ENCODE measurements around the gene LLPH.

LLPH gene

DNA sequence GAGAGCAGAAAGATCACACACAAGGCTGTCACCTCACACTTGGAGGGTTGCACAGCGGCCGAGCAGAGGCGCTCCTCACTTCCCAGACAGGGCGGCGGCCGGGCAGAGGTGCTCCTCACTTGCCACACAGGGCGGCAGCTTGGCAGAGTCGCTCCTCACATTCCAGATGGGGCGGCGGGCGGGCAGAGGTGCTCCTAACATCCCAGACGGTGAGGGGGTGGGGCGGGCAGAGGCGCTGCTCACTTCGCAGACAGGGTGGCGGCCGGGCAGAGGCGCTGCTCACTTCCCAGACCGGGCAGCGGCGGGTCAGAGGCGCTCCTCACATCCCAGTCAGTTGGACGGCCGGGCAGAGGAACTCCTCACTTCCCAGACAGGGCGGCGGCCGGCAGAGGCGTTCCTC, 30.2 kb upstream of the LLPH start:
- no peak for TF ChIP-seq JUND (IDR thresholded peaks at IDR 0.05; ENCODE audit: low read depth)
- no peak for DNase-seq (ENCODE audit: low read depth in 1 of 2, low spot score in 1 of 2)
- in situ Hi-C loops (cut with HindIII; ENCODE audit: low pct_unique_long_range_greater_than_20kb, low sequenced_read_pairs) = no loop called here

DNA sequence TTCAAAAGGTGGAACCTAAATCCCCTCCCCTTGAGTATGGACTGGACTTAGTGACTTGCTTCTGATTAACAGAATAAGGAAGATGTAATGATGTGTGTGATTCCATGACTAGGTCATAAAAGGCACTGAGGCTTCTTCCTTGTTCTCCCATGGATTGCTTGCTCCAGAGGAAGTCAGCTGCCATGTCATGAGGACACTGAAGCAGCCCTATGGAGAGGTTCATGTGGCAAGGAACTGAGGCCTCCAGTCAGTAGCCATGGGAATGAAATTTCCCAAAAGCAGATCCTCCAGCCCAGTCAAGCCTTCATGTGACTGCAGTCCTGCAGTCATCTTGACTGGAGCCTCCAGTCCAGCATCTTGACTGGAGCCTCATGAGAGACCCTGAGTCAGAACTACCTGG, 28.6 kb upstream of the LLPH start:
- in situ Hi-C loops (cut with HindIII; ENCODE audit: low pct_unique_long_range_greater_than_20kb, low sequenced_read_pairs) = no loop called here
- no peak for DNase-seq (ENCODE audit: low read depth in 1 of 2, low spot score in 1 of 2)
- TF ChIP-seq JUND (IDR thresholded peaks at IDR 0.05; ENCODE audit: low read depth) = no peak

DNA sequence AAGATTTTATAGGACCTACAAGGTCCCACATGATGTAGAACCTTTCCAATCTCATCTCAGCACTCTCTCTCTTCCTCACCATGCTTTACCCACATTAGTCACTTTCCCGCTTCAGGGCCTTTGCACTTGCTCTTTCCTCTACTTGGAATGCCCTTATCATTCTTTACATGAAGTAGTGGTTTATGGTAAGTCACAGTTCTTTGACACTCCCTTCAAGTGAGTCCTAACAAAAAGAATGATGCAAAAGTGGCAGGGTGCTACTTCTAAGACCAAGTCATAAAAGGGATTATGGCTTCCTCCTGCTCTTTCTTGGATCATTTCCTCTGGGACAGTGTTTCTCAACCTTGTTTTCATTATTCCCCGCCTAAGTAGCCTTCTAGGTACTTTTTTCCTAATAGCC, 26.1 kb upstream of the LLPH start:
- DNase-seq (ENCODE audit: low read depth in 1 of 2, low spot score in 1 of 2) = no peak
- no peak for TF ChIP-seq JUND (IDR thresholded peaks at IDR 0.05; ENCODE audit: low read depth)
- in situ Hi-C loops (cut with HindIII; ENCODE audit: low pct_unique_long_range_greater_than_20kb, low sequenced_read_pairs) = no loop called here

- no peak for DNase-seq (ENCODE audit: low read depth in 1 of 2, low spot score in 1 of 2)
Observed at GRCh38 chr12:66154776-66155175, 24.2 kb upstream of the LLPH start.

DNA sequence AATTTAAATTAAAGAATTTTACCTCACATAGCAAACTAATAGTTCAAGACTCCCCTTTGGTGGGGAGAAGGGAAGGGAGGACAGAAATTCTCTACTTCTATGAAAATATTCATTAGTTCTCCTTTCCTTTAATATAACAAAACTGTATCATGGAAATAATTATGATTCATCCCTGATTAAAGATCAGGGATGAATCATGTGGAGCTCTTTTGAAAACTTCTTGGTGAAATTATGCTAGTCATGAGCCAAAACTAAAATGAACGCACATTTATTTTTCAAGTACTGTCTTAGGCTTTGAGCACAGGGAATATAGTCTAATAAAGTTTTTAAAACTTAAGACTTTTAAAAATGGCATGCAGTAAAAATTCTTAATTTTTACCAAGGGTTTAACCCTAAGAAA, 22.2 kb upstream of the LLPH start:
- in situ Hi-C loops (cut with HindIII; ENCODE audit: low pct_unique_long_range_greater_than_20kb, low sequenced_read_pairs) = no loop called here
- TF ChIP-seq JUND (IDR thresholded peaks at IDR 0.05; ENCODE audit: low read depth) = no peak
- no peak for DNase-seq (ENCODE audit: low read depth in 1 of 2, low spot score in 1 of 2)

More at GRCh38 chr12:66154776-66155175, 24.2 kb upstream of the LLPH start:
- TF ChIP-seq JUND (IDR thresholded peaks at IDR 0.05; ENCODE audit: low read depth) = no peak
- in situ Hi-C loops (cut with HindIII; ENCODE audit: low pct_unique_long_range_greater_than_20kb, low sequenced_read_pairs) = no loop called here

GRCh38 chr12:66149702-66150398, 19.3 kb upstream of the LLPH start:
- peak in 1 of 2 experiments; percentile 55 for DNase-seq (ENCODE audit: low read depth in 1 of 2, low spot score in 1 of 2)
- TF ChIP-seq JUND (IDR thresholded peaks at IDR 0.05; ENCODE audit: low read depth) = no peak
- in situ Hi-C loops (cut with HindIII; ENCODE audit: low pct_unique_long_range_greater_than_20kb, low sequenced_read_pairs) = no loop called here

DNA sequence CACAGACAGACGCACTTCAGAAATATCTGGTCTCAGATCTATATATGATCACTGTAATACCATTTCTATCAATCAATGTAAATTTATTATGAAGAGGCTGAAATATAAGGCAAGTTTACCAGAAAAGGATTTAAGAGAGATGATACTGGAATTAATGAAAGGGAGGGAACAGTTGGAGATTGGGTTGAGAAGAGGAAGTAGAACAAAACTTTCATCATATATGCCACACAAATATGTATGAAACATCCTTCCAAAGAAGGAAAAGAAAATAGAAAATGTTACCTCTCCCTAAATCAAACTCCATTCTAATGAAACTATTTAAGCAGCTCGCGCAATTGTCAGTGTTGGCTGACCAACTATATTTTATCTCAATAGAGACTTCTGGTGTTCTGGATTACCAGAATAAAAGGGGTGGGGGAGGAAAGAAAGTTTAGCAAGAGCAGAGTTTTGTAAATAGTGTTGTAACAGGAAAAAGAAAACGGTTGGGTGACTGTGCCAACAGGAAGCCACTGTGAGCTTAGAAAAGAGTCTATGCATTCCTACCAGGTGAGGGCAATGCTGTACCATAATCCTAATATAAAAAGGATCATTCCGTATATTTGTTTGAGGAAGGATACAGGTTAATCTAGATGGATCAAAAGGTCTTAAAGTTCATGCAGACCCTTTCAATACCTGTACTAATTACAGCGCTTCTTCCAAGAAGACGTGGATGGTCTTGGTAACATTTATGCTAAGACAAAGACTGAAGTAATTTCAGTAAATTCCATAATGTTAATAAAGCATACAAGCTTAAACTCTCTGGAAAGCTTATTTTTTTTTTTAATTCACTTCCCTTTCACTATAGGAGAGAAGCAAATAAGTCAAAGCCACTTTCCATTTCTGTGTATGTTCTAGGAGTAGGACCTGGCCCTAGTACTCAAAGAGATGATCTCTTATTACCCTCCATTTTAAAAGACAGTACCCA, 14.5 kb upstream of the LLPH start:
- no peak for TF ChIP-seq JUND (IDR thresholded peaks at IDR 0.05; ENCODE audit: low read depth)
- peak; percentile 37 to 91 for DNase-seq (ENCODE audit: low read depth in 1 of 2, low spot score in 1 of 2)
- in situ Hi-C loops (cut with HindIII; ENCODE audit: low pct_unique_long_range_greater_than_20kb, low sequenced_read_pairs) = no loop called here

DNA sequence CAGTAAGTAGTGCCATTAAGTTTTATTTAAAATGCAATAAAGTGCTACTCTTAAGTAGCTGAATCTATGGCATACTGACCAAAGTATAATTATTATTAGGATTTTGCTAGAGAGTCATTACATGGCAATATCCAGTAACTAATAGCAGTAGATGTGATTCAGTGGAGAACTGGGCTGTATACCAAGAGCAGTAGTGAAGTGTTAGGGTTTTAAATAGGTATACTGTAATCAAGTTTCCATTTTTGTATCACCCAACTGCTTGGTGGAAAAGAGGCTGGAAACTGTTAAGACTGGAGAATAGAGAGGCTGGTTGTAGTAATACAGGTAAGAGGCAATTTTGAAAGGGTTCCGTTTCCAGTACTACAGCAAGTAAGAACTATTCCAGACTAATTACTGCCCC, 13.3 kb upstream of the LLPH start:
- DNase-seq (ENCODE audit: low read depth in 1 of 2, low spot score in 1 of 2) = no peak
- TF ChIP-seq JUND (IDR thresholded peaks at IDR 0.05; ENCODE audit: low read depth) = no peak
- in situ Hi-C loops (cut with HindIII; ENCODE audit: low pct_unique_long_range_greater_than_20kb, low sequenced_read_pairs) = no loop called here

DNA sequence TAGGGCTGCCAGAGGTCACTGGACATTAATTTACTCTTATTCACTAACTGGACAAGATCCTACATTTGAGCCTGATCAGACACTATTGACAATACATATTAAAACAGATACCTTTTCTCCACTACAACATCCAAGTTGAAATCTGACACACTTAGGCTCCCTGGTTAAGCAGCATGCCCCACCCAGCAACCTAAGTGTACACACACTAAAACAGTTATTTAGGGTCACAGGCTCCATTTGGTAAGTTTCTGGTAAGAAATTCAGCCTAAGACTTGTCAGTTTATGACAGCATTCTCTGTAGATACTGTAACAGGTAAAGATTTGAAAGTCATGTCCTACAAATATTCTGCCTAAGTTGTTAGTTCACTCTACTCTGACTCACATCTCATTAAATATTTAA, 12.3 kb upstream of the LLPH start:
- in situ Hi-C loops (cut with HindIII; ENCODE audit: low pct_unique_long_range_greater_than_20kb, low sequenced_read_pairs) = no loop called here
- no peak for TF ChIP-seq JUND (IDR thresholded peaks at IDR 0.05; ENCODE audit: low read depth)
- DNase-seq (ENCODE audit: low read depth in 1 of 2, low spot score in 1 of 2) = no peak

- in situ Hi-C loops (cut with HindIII; ENCODE audit: low pct_unique_long_range_greater_than_20kb, low sequenced_read_pairs) = no loop called here
- DNase-seq (ENCODE audit: low read depth in 1 of 2, low spot score in 1 of 2) = no peak
- no peak for TF ChIP-seq JUND (IDR thresholded peaks at IDR 0.05; ENCODE audit: low read depth)
Observed at GRCh38 chr12:66141299-66141698, 10.7 kb upstream of the LLPH start.

DNA sequence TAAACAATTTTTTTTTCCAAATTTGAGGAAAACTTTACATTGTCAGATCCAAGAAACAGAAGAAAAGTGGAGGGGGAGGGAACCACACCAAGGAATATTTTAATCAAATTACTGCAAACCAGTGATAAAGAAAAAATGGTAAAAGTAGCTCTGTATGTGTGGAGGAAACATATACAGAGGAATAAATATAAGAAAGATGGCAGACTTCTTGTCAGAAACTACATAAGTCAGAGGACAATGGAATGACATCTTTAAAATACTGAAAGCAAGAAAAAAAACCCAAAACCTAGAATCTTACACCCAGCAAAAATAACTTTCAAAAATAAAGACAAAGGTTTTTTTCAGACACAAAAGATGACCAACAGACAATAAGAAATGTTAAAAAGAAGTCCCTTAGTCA, 10.2 kb upstream of the LLPH start:
- in situ Hi-C loops (cut with HindIII; ENCODE audit: low pct_unique_long_range_greater_than_20kb, low sequenced_read_pairs) = no loop called here
- DNase-seq (ENCODE audit: low read depth in 1 of 2, low spot score in 1 of 2) = no peak
- TF ChIP-seq JUND (IDR thresholded peaks at IDR 0.05; ENCODE audit: low read depth) = no peak

DNA sequence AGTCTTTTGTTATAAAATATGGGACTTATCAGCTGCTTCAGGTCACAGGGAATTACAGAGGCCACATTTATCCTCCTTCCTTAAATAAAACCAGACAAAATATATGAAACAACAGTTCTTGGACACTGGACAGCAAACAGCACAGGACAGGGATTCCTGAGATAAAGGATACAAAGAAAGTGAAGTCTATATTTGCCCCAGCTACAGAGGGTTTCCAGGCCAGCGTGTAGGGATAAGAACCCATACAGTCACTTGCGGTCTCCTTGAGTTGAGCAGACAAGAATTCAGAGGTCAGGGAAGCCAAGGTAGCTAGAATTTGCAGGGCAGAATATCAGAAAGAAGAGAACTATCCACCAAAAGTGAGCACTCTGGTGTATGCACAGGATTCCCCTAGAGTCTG, 8.8 kb upstream of the LLPH start:
- TF ChIP-seq JUND (IDR thresholded peaks at IDR 0.05; ENCODE audit: low read depth) = no peak
- in situ Hi-C loops (cut with HindIII; ENCODE audit: low pct_unique_long_range_greater_than_20kb, low sequenced_read_pairs) = no loop called here
- no peak for DNase-seq (ENCODE audit: low read depth in 1 of 2, low spot score in 1 of 2)

GRCh38 chr12:66137937-66138336, 7.4 kb upstream of the LLPH start:
- TF ChIP-seq JUND (IDR thresholded peaks at IDR 0.05; ENCODE audit: low read depth) = no peak
- no peak for DNase-seq (ENCODE audit: low read depth in 1 of 2, low spot score in 1 of 2)
- in situ Hi-C loops (cut with HindIII; ENCODE audit: low pct_unique_long_range_greater_than_20kb, low sequenced_read_pairs) = no loop called here

Measured in T47D (cell line).